Brain microvascular endothelial cell (primary cell): Measurements from ENCODE around the gene POU6F1.

Experiments used
- DNase-seq: peaks from one replicate; pipeline ENCODE4 v3.0.0-alpha.2; 2020
- H3K27ac ChIP-seq: fragments of 250-450 bp; sonication (Bioruptor Pico); 2 replicates; pipeline ENCODE4 v1.5.1; 2020; ENCODE audit warnings: mild to moderate bottlenecking, moderate library complexity
- H3K27me3 ChIP-seq: fragments of 250-450 bp; sonication (Bioruptor Pico); replicated peaks from 2 replicates; pipeline ENCODE4 v1.5.1; 2020; ENCODE audit warnings: mild to moderate bottlenecking
- H3K36me3 ChIP-seq: fragments of 250-450 bp; sonication (Bioruptor Pico); replicated peaks from 2 replicates; pipeline ENCODE4 v1.5.1; 2020; ENCODE audit warnings: mild to moderate bottlenecking
- H3K4me3 ChIP-seq: 2 replicates; pipeline ENCODE4 v1.5.1; 2011; ENCODE audit warnings: low read depth, mild to moderate bottlenecking, control low read depth, low read length, moderate library complexity
- in situ Hi-C: cut with HindIII; loops from 2 replicates; pipeline ENCODE4 v1.10.0; 2017; ENCODE audit warnings: low sequenced_read_pairs, low pct_ligation_motif_present
- TF ChIP-seq, protein P1 (sequence below): IDR thresholded peaks from 2 replicates; pipeline ENCODE4 v1.5.1; 2011; ENCODE audit warnings: low read depth, mild to moderate bottlenecking, moderate library complexity, low read length, control low read depth, inconsistent platforms; ENCODE audit errors: missing control alignments

POU6F1 gene

DNA sequence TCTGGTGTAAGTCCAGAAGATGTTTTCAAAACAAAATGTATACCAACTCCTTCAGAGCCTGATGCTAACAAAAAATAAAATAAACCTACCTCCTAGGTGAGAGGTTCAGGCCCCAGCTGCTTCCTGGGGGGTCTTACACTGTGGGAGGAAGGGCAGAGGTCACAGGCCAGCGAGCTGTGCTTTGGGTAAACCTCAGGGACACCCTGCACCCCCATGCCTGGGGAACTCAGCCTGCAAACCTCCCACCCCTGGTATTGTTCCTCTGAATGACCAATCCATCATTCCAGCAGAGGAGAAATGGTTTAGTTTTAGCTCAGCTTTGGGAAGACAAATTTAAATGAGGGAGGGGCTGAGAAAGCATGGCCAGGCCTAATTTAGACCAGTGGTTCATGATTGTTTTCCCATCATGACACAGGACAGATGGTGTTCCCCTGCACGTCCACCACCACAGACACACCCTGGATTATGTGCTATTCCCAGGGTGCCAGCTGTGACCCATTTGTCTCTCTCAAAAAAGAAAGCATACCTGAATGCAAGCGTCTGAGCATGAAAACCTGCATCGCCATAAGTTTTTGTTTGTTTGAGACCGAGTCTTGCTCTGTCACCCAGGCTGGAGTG is 30.4 kb downstream of the POU6F1 start:
- Histone ChIP-seq H3K4me3 (no peak overlapping the region), H3K36me3 (no peaks in the 10 kb centered on the region), H3K27me3 (no peaks in the 10 kb centered on the region), H3K27ac (no peak overlapping the region)
- no peak for DNase-seq
- in situ Hi-C loops = no loop called here
- TF ChIP-seq, protein P1, sequence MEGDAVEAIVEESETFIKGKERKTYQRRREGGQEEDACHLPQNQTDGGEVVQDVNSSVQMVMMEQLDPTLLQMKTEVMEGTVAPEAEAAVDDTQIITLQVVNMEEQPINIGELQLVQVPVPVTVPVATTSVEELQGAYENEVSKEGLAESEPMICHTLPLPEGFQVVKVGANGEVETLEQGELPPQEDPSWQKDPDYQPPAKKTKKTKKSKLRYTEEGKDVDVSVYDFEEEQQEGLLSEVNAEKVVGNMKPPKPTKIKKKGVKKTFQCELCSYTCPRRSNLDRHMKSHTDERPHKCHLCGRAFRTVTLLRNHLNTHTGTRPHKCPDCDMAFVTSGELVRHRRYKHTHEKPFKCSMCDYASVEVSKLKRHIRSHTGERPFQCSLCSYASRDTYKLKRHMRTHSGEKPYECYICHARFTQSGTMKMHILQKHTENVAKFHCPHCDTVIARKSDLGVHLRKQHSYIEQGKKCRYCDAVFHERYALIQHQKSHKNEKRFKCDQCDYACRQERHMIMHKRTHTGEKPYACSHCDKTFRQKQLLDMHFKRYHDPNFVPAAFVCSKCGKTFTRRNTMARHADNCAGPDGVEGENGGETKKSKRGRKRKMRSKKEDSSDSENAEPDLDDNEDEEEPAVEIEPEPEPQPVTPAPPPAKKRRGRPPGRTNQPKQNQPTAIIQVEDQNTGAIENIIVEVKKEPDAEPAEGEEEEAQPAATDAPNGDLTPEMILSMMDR = no peak

DNA sequence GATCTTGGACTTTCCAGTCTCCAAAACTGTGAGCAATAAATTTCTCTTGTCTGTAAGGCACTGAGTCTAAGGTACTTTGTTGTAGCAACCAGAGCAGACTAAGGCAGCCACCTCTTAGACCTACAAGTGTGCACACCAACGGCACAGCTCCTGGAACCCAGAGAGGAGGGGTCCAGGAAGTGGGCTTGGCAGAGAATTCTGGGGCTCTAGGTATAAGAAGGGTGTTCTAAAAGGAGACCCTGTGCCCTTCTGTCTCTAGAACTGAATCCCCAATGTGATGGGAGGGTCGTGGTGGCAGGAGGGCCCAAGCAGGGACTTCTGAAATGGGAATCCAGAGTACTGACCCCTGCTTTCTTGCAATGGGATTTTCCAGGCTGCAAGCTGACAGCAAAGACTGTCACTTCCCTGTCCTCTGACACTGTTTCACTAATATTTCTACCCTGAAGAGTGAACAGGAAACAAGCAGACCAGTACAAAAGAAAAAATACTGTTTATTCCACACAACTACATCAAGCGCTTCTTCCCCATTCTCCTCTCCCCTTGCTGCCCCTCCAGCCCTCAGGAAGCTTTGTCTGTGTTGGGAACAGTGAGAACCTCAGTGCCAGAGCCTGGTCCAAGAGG is 31.3 kb downstream of the POU6F1 start:
- DNase-seq = no peak
- in situ Hi-C loops = no loop called here
- Histone ChIP-seq H3K27ac (no peak overlapping the region), H3K27me3 (no peaks in the 10 kb centered on the region), H3K4me3 (no peak overlapping the region), H3K36me3 (no peaks in the 10 kb centered on the region)
- TF ChIP-seq, protein P1 = no peak

DNA sequence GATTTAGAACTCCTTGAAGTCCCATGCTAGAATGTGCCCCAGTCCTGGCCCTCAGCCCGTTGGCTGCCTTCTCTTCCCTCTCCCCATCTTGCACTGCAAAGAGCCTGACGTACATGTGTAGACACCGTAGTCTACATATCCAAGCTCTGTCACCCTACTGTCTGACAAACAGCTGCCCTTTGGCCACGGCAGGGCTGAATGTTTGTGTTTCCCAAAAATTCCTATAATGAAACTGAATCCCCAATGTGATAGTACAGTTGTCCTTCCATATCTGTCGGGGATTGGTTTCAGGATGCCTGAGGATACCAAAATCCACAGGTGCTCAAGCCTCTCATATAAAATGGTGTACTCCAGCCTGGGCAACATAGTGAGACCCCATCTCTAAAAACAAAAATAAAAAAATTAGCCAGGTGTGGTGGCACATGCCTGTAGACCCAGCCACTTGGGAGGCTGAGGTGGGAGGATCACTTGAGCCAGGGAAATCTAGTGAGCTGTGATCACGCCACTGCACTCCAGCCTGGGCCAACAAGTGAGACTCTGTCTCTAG is 32.6 kb downstream of the POU6F1 start:
- Histone ChIP-seq H3K4me3 (no peak overlapping the region), H3K36me3 (no peaks in the 10 kb centered on the region), H3K27me3 (no peaks in the 10 kb centered on the region), H3K27ac (no peak overlapping the region)
- TF ChIP-seq, protein P1 = no peak
- in situ Hi-C loops = no loop called here
- no peak for DNase-seq

DNA sequence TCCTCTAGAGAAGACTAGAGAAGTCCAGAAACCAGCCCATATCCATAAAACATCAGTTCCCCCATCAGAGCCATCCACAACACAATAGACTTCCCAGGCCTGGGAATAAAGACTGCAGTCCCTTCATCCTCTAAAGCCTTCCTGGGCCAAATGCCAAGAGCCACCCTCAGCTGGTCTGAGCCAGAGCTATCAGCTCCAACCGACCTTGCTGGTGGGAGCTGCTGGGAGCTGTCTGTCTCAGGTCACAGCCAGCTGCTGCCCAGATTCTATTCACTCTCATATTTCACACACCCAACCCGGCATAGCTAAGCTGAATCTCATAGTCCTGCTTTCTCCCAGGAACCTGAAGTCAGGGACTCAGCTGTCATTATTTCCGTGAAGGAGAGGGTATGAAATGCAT is 34.0 kb downstream of the POU6F1 start:
- Histone ChIP-seq H3K27ac (no peak overlapping the region), H3K27me3 (no peaks in the 10 kb centered on the region), H3K36me3 (no peaks in the 10 kb centered on the region), H3K4me3 (no peak overlapping the region)
- TF ChIP-seq, protein P1 = no peak
- in situ Hi-C loops = no loop called here
- peak; percentile 22 for DNase-seq

DNA sequence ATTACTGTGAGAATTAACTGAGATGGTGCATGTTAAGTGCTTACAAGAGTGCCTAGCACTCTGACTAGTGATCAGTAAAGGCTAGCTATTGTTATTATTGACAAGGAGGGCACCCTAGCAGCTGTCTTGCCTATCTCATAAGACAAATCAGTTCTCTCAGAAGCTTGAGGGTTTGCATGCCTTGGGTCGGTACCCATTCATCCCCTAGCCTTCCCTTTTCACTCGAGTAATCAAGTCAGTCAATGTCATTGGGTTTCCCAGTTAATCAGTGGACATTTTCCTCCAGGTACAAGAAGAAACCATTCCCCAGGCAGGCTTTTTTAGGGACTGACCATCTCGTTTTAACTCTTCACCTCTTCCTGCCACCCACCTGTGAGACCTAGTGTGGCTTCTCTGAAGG is 34.5 kb downstream of the POU6F1 start:
- Histone ChIP-seq H3K27ac (no peak overlapping the region), H3K4me3 (no peak overlapping the region), H3K36me3 (no peaks in the 10 kb centered on the region), H3K27me3 (no peaks in the 10 kb centered on the region)
- DNase-seq = no peak
- TF ChIP-seq, protein P1 = no peak
- in situ Hi-C loops = no loop called here
